ENCODE measurements around the gene PRDM10.
A peak's percentile ranks its signal among the peaks of the same experiment; 100 is the strongest.
"Not testable (repeated sequence)": the region's sequence is repeated elsewhere in the genome, so short reads cannot be mapped to it uniquely, and the experiment has no call there.

PRDM10 gene

DNA sequence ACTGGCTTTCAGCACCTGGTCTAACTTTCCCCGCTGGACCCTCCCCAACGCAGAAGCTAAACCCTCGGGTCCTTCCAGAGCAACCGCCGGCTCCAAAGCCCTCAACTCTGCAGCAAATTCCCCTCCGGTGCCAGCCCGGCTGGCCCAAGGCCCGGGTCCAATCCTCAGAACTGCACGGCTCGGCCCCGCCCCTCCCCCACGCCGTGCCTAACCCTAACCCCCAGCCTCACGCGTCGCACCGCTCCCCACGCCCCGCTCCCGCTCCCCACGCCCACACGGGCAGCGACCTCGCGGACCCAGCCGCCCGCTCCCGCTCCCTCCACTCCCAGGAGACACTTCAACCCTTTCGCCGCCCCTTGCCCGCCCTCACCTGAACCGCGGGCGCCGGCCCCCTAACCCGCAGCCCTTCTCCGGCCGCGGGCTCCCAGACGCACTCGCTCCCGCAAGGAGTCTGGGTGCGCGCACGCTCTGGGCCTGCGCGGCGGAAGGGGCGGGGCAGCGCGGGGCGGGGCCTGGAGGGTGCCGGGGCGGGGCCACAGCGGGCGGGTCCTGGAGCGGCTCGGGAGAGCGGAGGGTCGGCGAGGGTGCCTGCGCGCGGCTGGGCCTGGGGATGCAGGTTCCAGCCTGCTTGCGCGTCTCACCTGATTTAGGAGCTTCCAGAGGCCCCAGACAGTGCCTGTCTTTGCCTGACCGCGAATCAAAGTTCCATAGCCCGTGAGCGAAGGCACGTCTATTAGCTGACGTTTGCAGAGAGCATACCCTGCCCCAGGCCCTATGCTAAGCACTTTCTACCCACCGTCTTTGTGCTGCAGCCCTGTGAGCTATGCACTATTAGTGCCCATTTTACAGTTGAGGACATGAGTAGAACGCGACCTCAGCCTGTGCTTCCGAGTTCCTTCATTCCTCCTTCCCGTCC lies 107.3 kb downstream of the PRDM10 start, which contains the start of gene NFRKB:
Gene NFRKB (minus strand): TSS at position 453 of the 916 bp plus-strand sequence. CDS start 2,729 bp downstream, outside the sequence.
- DNase-seq = peak; percentile 87

- no peak for DNase-seq
Observed at GRCh38 chr11:129894278-129895125, 108.1 kb downstream of the PRDM10 start.

DNA sequence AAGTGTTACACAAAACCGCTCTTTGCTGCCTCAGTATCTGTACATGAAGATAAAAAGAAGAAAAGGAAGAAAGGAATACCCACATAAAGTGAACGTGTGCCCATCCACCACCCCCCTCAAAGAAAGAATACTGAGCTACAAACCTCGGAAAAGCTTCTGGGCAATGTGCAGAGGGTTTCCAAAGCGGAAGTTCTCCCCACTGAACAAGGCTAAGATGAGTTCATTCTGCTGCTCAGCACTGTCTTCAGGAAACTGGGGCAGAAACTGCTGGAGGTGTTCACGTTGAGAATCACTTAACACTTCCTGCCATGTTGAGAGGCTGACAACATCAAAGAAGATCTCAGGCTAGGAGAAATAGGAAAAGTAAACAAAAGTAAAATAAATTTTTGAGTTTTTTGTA lies 114.2 kb downstream of the PRDM10 start:
- DNase-seq = no peak

- DNase-seq = no peak
Observed at GRCh38 chr11:129885381-129885780, 117.3 kb downstream of the PRDM10 start.

DNA sequence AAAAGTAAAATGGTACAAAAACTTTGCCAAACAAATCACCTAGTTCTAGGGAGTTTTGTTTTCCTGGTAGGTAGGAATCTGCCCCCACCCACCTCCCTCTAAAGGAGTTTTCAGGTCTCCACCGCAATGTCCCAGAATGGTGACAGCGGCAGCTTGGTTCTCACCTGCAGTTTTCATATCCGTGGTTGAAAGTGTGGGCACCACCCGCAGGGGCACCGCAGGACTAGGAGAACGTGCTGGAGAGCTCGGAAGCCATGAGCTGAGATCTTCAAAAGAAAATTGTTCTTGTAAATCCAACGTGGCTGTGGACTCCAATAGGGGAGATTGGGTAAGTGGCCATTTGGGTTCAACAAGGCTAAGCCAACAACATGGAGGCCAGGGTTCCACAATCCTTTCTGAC lies 118.1 kb downstream of the PRDM10 start:
- DNase-seq = no peak

DNA sequence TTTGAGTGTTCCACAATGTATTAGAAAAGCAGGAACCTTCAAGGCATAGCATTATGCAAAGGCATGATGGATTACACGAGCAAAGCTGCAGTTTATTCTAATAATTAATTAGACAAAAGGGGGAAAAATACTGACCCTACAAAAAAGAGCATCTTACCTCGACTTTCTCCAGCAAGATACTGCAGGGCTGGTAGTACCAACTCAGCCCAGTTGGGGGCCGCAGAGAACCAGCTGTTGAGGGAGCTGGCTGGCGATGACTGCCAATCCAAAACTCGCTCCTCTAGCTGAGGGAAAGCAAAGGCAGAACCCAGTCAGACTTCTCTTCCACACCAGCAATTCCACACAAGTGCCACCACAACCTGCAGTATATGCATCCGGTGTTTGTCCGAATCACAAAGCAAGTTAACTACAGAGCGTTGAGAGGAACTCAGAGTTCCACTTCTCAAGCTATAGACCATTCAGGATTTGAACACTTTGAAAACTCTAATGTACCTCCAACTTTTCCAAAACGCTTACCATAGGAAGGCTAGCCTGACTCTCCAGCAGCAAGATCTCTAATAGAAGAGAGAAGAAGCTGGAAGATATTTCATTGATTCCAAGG lies 121.0 kb downstream of the PRDM10 start:
- no peak for DNase-seq

GRCh38 chr11:129880311-129880710 lies 122.3 kb downstream of the PRDM10 start:
- no peak for DNase-seq

DNA sequence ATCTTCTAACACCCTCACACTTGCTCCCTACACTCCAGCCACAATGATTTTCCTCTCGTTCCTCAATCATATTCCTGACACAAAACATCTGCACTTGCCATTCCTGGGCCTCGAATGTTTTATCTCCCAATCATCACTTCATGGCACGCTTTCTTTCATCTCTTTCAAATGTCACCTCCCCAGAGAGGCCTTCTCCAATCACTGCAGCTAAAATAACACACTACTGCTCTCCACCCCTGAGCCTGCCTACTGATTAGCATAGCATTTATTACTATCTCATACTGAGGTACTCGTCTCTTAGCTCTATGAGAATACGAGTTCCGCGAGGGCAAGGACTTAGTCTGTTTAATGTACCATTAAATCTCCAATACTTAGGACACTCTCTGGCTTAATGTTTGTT lies 130.7 kb downstream of the PRDM10 start:
- no peak for DNase-seq

DNA sequence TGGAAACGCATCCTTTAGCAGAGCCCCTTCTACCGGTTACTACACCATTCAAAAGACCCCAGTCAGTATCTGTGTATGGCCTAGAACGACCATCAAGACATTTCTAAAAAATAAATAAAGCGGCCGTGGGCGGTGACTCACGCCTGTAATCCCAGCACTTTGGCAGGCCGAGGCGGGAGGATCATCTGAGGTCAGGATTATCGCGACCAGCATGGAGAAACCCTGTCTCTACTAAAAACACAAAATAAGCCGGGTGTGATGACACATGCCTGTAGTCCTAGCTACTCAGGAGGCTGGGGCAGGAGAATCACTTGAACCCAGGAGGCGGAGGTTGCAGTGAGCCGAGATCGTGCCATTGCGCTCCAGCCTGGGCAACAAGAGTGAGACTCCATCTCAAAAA lies 134.0 kb downstream of the PRDM10 start:
- DNase-seq = not testable (repeated sequence)

DNA sequence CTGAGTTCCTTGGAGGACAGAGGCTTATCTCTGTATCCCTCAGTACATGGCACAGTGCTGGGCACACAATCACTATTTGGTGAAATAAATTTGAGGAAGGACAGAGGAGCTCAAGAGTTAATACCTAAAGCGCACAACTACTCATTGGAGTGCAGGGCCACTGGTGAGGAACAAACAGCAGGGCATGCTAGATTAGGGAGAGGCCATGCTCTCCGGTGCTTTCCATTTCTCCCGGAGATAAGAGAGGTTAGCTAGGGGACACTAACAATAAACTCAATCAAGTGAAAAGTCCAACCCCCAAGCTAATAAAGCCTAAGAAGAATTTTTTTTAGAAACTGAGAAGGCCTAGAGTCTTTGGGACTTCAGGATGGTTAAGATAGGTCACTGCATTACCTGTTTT lies 136.3 kb downstream of the PRDM10 start:
- DNase-seq = no peak

- DNase-seq = no peak
Observed at GRCh38 chr11:129865701-129866100, 136.9 kb downstream of the PRDM10 start.

DNA sequence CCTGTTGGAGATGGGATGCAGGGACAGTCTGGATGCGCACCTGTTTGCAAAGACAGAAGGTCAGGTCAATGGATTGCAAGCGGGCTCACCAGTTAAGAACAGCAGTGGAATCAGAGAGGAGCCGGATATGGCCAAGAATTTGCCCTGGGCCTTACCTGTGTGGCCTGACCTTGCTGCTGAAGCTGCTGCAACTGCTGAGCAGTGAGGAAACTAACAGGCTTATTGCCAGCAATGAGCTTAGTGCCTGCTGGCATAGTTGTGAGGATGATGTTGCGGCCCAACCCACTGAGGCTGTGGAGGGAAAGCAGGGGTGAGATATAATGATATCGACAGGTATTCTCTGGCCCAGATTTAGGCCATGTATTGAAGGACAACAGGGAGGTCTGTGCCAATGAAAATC lies 137.8 kb downstream of the PRDM10 start:
- no peak for DNase-seq

DNA sequence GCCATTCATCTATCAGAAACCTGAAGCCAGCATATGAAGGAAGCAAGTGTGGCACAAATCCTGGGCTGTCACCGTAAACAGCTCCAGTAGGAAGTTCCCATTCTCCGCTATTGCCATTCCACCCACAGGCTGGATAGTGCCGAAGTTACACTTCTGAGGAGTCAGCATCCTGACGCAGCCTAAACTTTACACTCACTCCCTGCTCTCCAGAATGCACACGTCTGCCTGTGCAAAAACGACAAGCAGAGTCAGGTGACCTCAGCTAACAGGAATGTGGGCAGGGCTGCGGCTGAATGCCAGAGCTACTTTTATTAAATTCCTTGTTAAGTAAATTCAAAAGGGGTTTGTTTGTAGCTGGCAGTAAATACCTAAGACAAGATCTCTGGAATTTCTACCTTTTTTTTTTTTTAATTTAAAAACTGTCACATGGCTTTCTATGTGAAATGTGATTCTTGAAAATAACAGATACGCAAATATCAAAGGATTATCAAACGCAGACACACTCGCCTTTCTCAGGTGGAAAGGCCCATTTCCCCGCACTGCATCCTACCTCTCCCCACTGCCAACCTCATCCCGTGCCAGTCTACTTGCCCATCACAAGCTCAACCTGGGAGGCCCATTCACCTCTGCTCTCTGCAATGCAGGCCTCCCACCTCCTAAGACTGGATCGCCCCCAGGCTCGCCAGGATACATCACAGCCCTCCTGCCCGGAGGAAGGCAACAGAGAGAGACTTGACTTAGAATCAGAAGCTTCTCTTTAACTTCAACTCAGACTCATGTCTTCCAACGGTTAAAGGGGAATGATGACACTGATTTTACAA lies 140.7 kb downstream of the PRDM10 start:
- DNase-seq = peak; percentile 42

DNA sequence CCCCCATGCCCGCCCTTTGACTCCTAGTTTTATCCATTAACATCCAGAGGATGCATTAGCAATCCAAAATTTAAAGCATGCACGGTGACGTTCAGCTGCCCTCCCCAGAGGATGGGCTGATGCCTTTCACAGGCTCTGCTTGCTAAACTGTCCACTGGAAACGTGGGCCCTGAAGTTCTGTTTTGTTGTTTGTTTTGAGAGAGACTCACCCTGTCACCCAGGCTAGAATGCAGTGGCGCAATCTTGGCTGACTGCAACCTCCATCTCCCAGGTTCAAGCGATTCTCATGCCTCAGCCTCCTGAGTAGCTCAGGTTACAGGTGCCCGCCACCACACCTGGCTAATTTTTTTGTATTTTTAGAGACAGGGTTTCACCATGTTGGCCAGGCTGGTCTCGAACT lies 146.6 kb downstream of the PRDM10 start:
- DNase-seq = no peak

GRCh38 chr11:129855086-129855485 lies 147.5 kb downstream of the PRDM10 start:
- no peak for DNase-seq

DNA sequence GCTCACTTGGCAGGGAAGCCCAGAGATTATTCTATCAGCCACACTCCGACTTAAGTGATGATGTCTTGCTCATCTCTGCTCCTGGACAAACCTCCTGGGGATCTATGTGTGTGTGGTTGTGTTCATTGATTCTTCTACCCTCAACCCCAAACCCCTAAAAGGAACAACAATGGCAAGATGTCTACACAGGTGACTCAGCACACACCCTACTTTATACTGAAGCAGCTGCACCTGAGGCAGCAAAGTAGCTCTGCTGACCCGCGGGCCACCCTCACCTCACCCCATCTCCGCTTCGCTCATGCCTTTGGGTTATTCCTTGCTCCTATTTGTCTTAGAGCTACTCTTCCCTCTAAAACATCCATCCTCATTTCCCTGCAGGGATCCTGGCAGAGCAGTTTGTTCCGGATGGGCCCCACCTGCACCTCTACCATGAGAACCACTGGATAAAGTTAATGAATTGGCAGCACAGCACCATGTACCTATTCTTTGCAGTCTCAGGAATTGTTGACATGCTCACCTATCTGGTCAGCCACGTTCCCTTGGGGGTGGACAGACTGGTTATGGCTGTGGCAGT lies 148.3 kb downstream of the PRDM10 start:
- DNase-seq = no peak

- no peak for DNase-seq
Observed at GRCh38 chr11:129853518-129854231, 149.0 kb downstream of the PRDM10 start.

DNA sequence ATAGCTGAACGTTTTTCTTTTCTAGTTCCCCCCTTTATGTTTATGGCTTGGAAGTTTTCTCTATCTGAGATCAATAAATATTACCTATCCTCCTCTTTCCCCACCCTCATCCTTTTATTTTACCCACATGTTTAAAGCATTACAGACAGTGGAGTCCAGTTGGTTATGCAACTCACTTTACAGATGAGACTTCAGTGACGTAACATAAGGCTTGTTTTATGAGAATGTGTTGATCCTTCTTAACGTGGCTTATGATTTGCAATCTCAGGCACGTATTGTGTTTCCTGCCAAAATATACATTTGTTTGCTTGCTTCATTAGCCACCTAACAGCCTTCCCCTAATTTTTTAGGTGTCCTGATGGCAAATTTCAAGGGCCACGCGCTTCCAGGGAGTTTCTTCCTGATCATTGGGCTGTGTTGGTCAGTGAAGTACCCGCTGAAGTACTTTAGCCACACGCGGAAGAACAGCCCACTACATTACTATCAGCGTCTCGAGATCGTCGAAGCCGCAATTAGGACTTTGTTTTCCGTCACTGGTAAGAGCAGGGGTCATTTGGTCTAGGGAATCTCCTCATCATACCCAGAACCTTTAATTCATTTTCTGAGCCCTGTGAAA lies 150.4 kb downstream of the PRDM10 start:
- DNase-seq = no peak

Measured in right kidney (tissue), 1 donor.